A549 (cell line): ENCODE results near the gene CALM3. TPM values are rescaled to one million over a fixed set of nuclear protein-coding genes. Genes with fewer than 3 reads are reported as not detected.

Experiments used
- ATAC-seq, 2 experiments: fragments of 200-7000 bp in 1 of 2; fragments of >200 bp in 1 of 2; cut with Nextera tagmentation in 1 of 2; cut with Tn5 transposase in 1 of 2; 3 replicates each; pipeline versions ENCODE4 v1.8.0 to v1.9.1; 2018 to 2020; ENCODE audit warnings: mild to moderate bottlenecking in 1 of 2, moderate library complexity in 1 of 2
- CTCF ChIA-PET: fragments of 300-600 bp; sonication (Branson Sonifier 250); formaldehyde crosslinking; extraction: SDS; loops from one replicate; lab custom pipeline; 2021; ENCODE audit warnings: antibody characterized with exemption, inconsistent platforms; lab: Yijun Ruan, JAX
- POLR2A ChIA-PET: fragments of 350-600 bp; formaldehyde crosslinking; extraction: SDS; loops from one replicate; lab custom pipeline; 2021; ENCODE audit warnings: antibody characterized with exemption, inconsistent platforms; lab: Yijun Ruan, JAX
- DNase-seq, 2 experiments: peaks; one replicate each; pipeline versions ENCODE4 v3.0.0 to v3.0.0-alpha.2; 2011 to 2016; ENCODE audit warnings: low read depth in 1 of 2, low spot score in 1 of 2
- FAIRE-seq: peaks from 2 replicates; lab custom pipeline; 2011; peaks lifted over from hg19 to GRCh38; lab: Jason Lieb, UNC
- H3K27ac ChIP-seq, 2 experiments: fragments of >200 bp; sonication (Bioruptor Twin); formaldehyde crosslinking; 3 replicates each; pipeline ENCODE4 v1.5.1; 2016 to 2017
- H3K4me1 ChIP-seq: fragments of >200 bp; sonication (Bioruptor Twin); formaldehyde crosslinking; 3 replicates; pipeline ENCODE4 v1.6.1; 2016
- H3K4me2 ChIP-seq: fragments of >200 bp; sonication (Bioruptor Twin); formaldehyde crosslinking; 3 replicates; pipeline ENCODE4 v1.6.1; 2016
- H3K4me3 ChIP-seq: fragments of >200 bp; sonication (Bioruptor Twin); formaldehyde crosslinking; 3 replicates; pipeline ENCODE4 v1.5.1; 2016
- H3K9me3 ChIP-seq: fragments of >200 bp; sonication (Bioruptor Twin); formaldehyde crosslinking; 3 replicates; pipeline ENCODE4 v1.6.1; 2016
- EHF ChIP-seq: fragments of 250-450 bp; sonication (Bioruptor Pico); IDR thresholded peaks from 2 replicates; pipeline ENCODE4 v1.5.0; 2020; ENCODE audit warnings: mild to moderate bottlenecking
- EHMT2 ChIP-seq: fragments of 200-600 bp; sonication (generic); IDR thresholded peaks from 2 replicates; pipeline ENCODE4 v1.6.1; 2016; ENCODE audit warnings: antibody characterized with exemption, low read depth, mild to moderate bottlenecking, moderate library complexity
- ESRRA ChIP-seq: fragments of 150-350 bp; IDR thresholded peaks from 2 replicates; pipeline ENCODE4 v1.6.1; 2014; ENCODE audit warnings: mild to moderate bottlenecking, low read length, borderline replicate concordance
- FOSL2 ChIP-seq, 2 experiments: fragments of 450-650 bp in 1 of 2; fragments of >200 bp in 1 of 2; sonication (Bioruptor Twin) in 1 of 2; formaldehyde crosslinking; IDR thresholded peaks; 2 replicates each; pipeline versions ENCODE4 v1.5.0 to v1.6.1; 2016 to 2020; ENCODE audit warnings: mild to moderate bottlenecking in 1 of 2, moderate library complexity in 1 of 2
- GATA3 ChIP-seq: IDR thresholded peaks from 2 replicates; pipeline ENCODE4 v1.6.1; 2012; ENCODE audit warnings: borderline replicate concordance
- HDAC2 ChIP-seq: fragments of 200-600 bp; sonication (generic); IDR thresholded peaks from 2 replicates; pipeline ENCODE4 v1.6.1; 2016
- HOXA7 ChIP-seq: fragments of 250-450 bp; sonication (Bioruptor Pico); IDR thresholded peaks from 2 replicates; pipeline ENCODE4 v1.5.0; 2020; ENCODE audit warnings: mild to moderate bottlenecking, moderate library complexity
- HOXB5 ChIP-seq: fragments of 250-450 bp; sonication (Bioruptor Pico); IDR thresholded peaks from 2 replicates; pipeline ENCODE4 v1.5.0; 2020; ENCODE audit warnings: mild to moderate bottlenecking, moderate library complexity
- KDM5A ChIP-seq: fragments of 200-600 bp; sonication (generic); IDR thresholded peaks from 2 replicates; pipeline ENCODE4 v1.6.1; 2016; ENCODE audit warnings: antibody characterized with exemption, mild to moderate bottlenecking
- NFE2L2 ChIP-seq: fragments of 150-350 bp; conservative IDR thresholded peaks from 2 replicates; pipeline ENCODE4 v1.6.1; 2014; ENCODE audit warnings: low read length
- RARB ChIP-seq: fragments of 250-450 bp; sonication (Bioruptor Pico); IDR thresholded peaks from 2 replicates; pipeline ENCODE4 v1.8.0; 2021; ENCODE audit warnings: mild to moderate bottlenecking, moderate library complexity
- RCOR1 ChIP-seq: fragments of 150-350 bp; IDR thresholded peaks from 2 replicates; pipeline ENCODE4 v1.6.1; 2014; ENCODE audit warnings: antibody characterized with exemption, low read length, low read depth
- RNF2 ChIP-seq: fragments of 200-600 bp; sonication (generic); IDR thresholded peaks from 2 replicates; pipeline ENCODE4 v1.6.1; 2016; ENCODE audit warnings: low read depth, mild to moderate bottlenecking, antibody characterized with exemption, moderate library complexity, borderline replicate concordance
- SREBF2 ChIP-seq: fragments of 450-650 bp; IDR thresholded peaks from 2 replicates; pipeline ENCODE4 v1.6.1; 2014; ENCODE audit warnings: mild to moderate bottlenecking, moderate library complexity
- TFCP2L1 ChIP-seq: fragments of 250-450 bp; sonication (Bioruptor Pico); IDR thresholded peaks from 2 replicates; pipeline ENCODE4 v1.5.0; 2021; ENCODE audit warnings: mild to moderate bottlenecking
- TP53 ChIP-seq: fragments of 250-450 bp; sonication (Bioruptor Pico); IDR thresholded peaks from 2 replicates; pipeline ENCODE4 v1.5.0; 2021; ENCODE audit warnings: mild to moderate bottlenecking, moderate library complexity
- ZSCAN20 ChIP-seq: fragments of 250-450 bp; sonication (Bioruptor Pico); IDR thresholded peaks from 2 replicates; pipeline ENCODE4 v1.8.0; 2022; ENCODE audit warnings: mild to moderate bottlenecking, moderate library complexity
- WGBS: methylation state at CpG from one replicate; pipeline ENCODE4 v1.1.6; 2017; ENCODE audit errors: missing lambda C conversion rate; 5-methylcytosine and 5-hydroxymethylcytosine counted together
- polyA plus RNA-seq, 4 experiments: library from polyadenylated mRNA; depleted of rRNA in 3 of 4; stranded (reverse); fragments of >200 nt; fragmentation: RNase III in 1 of 4; extraction: RNeasy Plus Mini Kit Qiagen cat#74134 plus additional on column Dnase treatment in 1 of 4; gene quantifications; 2 replicates in 3 of 4; 3 replicates in 1 of 4; pipeline ENCODE4 v1.2.3, GENCODE V29; 2011 to 2017
- TF ChIP-seq, protein P1 (sequence below): fragments of >200 bp; sonication (Bioruptor Twin); formaldehyde crosslinking; IDR thresholded peaks from 3 replicates; pipeline ENCODE4 v1.6.1; 2016
- TF ChIP-seq, protein P2 (sequence below): IDR thresholded peaks from 2 replicates; pipeline ENCODE4 v1.6.1; 2012
- TF ChIP-seq, protein P3 (sequence below): fragments of 450-650 bp; IDR thresholded peaks from 2 replicates; pipeline ENCODE4 v1.6.1; 2014; ENCODE audit warnings: antibody characterized with exemption

CALM3 gene
- polyA plus RNA-seq, 2 of the 4 experiments (the other 2 are of a cell fraction): 303 to 548 TPM

DNA sequence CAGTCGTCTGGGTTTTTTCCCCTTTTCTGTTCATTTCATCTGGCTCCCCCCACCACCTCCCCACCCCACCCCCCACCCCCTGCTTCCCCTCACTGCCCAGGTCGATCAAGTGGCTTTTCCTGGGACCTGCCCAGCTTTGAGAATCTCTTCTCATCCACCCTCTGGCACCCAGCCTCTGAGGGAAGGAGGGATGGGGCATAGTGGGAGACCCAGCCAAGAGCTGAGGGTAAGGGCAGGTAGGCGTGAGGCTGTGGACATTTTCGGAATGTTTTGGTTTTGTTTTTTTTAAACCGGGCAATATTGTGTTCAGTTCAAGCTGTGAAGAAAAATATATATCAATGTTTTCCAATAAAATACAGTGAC, 9.3 kb downstream of the CALM3 start:
- POLR2A ChIA-PET: interaction anchor here (0.9 to 3.4 kb wide), 2 partner anchors 10 to 51 kb away, joined by 3 to 13 read pairs; partner anchors contain the start of genes CALM3 and DACT3
- H3K9me3 ChIP-seq: no peaks in the 10 kb centered on the region
- ATAC-seq (no peak), DNase-seq (no peak), FAIRE-seq (no peak)
- CTCF ChIA-PET: interaction anchor here (1.3 to 34.1 kb wide), 8 partner anchors 3 to 143 kb away, joined by 3 to 737 read pairs (median 56); partner anchors contain the start of genes CALM3, DACT3, GNG8 and PTGIR
- H3K4me2 ChIP-seq: no peak overlapping the region
- no peak overlapping the region for H3K27ac ChIP-seq
- TF ChIP-seq TP53 (no peak), FOSL2 (IDR thresholded peaks at IDR 0.05) (no peak), FOSL2 (CRISPR knock-in tag; IDR thresholded peaks at IDR 0.05) (no peak)
- TF ChIP-seq, protein P1, sequence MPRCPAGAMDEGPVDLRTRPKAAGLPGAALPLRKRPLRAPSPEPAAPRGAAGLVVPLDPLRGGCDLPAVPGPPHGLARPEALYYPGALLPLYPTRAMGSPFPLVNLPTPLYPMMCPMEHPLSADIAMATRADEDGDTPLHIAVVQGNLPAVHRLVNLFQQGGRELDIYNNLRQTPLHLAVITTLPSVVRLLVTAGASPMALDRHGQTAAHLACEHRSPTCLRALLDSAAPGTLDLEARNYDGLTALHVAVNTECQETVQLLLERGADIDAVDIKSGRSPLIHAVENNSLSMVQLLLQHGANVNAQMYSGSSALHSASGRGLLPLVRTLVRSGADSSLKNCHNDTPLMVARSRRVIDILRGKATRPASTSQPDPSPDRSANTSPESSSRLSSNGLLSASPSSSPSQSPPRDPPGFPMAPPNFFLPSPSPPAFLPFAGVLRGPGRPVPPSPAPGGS: no peak
- no peaks in the 10 kb centered on the region for H3K4me1 ChIP-seq
- 70% methylated on average over 4 of the region's 5 CpGs for WGBS
- no peak overlapping the region for H3K4me3 ChIP-seq

DNA sequence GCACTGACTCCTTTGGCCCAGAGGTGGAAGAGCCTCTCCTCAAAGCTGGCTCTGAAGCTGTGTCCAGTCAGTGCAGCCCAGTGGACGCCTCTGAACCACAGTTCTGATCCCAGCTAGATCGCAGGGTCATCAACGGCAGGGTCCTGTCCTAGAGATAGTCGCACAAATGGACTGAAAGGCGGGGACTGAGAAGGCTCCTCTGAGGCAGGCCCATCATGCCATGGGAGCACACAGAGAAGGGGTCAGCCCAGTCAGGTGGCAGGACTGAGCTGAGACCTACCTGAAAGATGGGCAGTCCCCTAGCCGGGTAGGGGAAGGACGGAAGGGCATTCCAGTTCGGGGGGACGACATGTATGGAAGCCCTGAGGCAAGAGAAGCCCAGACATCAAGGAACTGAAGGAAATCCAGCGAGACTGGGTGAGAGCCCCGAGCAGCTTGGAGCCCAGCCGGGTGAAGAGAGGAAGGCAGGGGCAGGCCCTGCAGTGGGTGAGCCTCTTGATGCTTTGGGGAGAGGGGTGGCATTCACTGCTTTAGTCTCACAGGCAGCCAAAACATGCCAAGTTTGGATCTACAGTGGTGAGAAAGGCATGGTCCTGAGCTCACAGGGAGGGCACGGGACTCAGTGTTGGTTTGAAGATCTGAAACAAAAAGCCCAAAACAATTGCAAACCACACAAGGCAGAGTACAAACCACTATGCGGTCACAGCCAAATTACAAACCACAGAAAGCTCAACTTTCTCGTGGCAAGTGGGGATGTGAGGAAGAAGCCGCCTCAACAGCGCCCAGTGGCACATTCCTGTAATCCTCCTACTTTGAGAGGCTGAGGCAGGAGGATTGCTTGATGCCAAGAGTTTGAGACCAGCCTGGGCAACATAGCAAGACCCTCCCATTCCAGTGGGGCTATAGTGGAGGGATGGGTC, 10.0 kb downstream of the CALM3 start:
- TF ChIP-seq TFCP2L1 (CRISPR knock-in tag): no peak
- TF ChIP-seq, protein P2, sequence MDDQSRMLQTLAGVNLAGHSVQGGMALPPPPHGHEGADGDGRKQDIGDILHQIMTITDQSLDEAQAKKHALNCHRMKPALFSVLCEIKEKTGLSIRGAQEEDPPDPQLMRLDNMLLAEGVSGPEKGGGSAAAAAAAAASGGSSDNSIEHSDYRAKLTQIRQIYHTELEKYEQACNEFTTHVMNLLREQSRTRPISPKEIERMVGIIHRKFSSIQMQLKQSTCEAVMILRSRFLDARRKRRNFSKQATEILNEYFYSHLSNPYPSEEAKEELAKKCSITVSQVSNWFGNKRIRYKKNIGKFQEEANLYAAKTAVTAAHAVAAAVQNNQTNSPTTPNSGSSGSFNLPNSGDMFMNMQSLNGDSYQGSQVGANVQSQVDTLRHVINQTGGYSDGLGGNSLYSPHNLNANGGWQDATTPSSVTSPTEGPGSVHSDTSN: 0 out of 2 replicates have a peak, but pooled peaks have one; percentile 10
- TF ChIP-seq, protein P3, sequence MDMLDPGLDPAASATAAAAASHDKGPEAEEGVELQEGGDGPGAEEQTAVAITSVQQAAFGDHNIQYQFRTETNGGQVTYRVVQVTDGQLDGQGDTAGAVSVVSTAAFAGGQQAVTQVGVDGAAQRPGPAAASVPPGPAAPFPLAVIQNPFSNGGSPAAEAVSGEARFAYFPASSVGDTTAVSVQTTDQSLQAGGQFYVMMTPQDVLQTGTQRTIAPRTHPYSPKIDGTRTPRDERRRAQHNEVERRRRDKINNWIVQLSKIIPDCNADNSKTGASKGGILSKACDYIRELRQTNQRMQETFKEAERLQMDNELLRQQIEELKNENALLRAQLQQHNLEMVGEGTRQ: no peak
- no peak for TF ChIP-seq ZSCAN20
- no peak overlapping the region for H3K4me2 ChIP-seq
- ATAC-seq (no peak), DNase-seq (no peak), FAIRE-seq (no peak)
- H3K4me3 ChIP-seq: no peak overlapping the region
- no peaks in the 10 kb centered on the region for H3K4me1 ChIP-seq
- POLR2A ChIA-PET: interaction anchor here (0.9 to 3.4 kb wide), 3 partner anchors 10 to 502 kb away, joined by 3 to 13 read pairs (median 4); partner anchors contain the start of genes CALM3, DACT3 and ZC3H4
- no peak overlapping the region for H3K27ac ChIP-seq
- CTCF ChIA-PET: interaction anchor here (0.6 to 34.1 kb wide), 13 partner anchors 4 to 228 kb away, joined by 3 to 737 read pairs (median 8); partner anchors contain the start of genes CALM3, DACT3, GNG8 and PTGIR
- WGBS: 84% methylated on average over 17 of the region's 17 CpGs
- H3K9me3 ChIP-seq: no peaks in the 10 kb centered on the region

DNA sequence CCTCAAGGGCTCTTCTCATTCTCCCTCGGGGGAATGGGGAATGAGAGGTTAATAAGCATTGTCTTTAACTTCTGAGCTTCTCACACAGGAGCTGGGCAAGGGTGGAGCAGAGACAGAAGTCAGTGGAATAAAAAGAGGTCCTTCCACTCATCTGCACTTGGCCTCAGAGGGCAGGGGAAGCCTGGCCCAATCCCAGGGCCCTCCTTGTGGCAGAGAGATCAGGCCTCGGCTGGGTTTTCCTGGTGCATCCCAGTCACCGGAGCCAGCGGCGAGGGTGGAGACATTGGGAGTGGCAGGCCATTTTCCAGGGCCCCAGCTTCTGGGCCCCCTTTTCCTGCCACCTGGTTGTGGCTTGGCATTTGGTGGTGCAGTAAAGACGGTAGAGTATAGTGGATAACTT, 10.6 kb downstream of the CALM3 start:
- 86% methylated on average over 6 of the region's 6 CpGs for WGBS
- Histone ChIP-seq H3K4me3 (no peak overlapping the region), H3K27ac (no peak overlapping the region), H3K4me2 (no peak overlapping the region), H3K4me1 (0 out of 3 replicates have a peak, but pooled peaks cover 2% of the 10 kb centered on the region), H3K9me3 (no peaks in the 10 kb centered on the region)
- TF ChIP-seq KDM5A (no peak), GATA3 (no peak), RARB (CRISPR knock-in tag) (no peak), HOXA7 (CRISPR knock-in tag) (no peak), RCOR1 (no peak), EHF (no peak), ESRRA (no peak), NFE2L2 (no peak), ZSCAN20 (no peak), RNF2 (no peak), EHMT2 (no peak), SREBF2 (no peak), HDAC2 (no peak), HOXB5 (CRISPR knock-in tag) (no peak)
- DNase-seq: no peak
- ATAC-seq: no peak
- ChIA-PET CTCF (interaction anchor here (0.6 to 34.1 kb wide), 13 partner anchors 5 to 227 kb away, joined by 3 to 737 read pairs (median 11); partner anchors contain the start of genes CALM3, DACT3, GNG8 and PTGIR), POLR2A (interaction anchor here (0.9 to 3.4 kb wide), 2 partner anchors 11 to 502 kb away, joined by 4 to 13 read pairs; partner anchors contain the start of genes CALM3 and ZC3H4)
- FAIRE-seq: no peak
